ENCODE data around the gene GUCA1C.

DNA sequence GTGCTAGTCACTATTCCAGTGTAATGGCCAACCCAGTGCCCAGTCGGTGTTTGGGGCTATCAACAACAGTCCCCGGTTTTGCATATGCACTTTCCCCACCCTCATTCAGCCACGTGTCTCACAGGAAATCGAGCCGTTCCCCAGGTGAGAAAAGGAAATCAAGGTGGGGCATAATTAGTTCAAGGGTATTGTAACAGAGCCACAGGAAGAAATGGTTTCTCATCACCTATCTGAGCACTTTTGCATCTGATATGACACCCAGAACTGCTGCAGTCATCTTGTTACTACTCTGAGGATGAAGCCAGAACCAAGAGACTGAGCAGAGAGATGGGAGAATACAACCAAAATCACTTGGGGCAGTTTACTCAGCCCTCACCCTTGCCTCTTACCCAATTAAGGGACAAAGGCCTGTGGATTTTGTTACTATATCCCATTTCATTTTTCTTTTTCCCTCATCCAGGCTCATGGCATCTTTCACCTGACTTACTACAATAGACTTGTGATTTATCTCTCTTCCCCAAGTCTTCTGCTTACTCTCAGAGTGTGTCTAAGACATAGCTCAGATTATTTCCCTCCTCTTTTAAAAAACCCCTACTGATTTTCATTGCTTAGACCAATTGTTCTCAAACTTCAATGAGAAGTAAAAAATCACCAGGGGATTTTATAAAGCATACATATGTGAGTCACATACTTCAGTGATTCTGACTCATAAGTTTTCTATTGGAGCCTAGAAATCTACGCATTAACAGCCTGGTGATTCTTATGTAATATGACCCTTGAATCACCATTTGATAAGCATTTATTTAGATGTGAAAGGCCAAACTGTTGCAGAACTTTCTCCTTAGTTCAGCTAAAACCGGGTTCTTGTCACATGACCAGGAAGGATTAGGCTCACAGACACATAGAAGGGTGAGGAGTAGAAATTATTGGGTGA is 90.5 kb downstream of the GUCA1C start:
- TF ChIP-seq, protein P1, sequence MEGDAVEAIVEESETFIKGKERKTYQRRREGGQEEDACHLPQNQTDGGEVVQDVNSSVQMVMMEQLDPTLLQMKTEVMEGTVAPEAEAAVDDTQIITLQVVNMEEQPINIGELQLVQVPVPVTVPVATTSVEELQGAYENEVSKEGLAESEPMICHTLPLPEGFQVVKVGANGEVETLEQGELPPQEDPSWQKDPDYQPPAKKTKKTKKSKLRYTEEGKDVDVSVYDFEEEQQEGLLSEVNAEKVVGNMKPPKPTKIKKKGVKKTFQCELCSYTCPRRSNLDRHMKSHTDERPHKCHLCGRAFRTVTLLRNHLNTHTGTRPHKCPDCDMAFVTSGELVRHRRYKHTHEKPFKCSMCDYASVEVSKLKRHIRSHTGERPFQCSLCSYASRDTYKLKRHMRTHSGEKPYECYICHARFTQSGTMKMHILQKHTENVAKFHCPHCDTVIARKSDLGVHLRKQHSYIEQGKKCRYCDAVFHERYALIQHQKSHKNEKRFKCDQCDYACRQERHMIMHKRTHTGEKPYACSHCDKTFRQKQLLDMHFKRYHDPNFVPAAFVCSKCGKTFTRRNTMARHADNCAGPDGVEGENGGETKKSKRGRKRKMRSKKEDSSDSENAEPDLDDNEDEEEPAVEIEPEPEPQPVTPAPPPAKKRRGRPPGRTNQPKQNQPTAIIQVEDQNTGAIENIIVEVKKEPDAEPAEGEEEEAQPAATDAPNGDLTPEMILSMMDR (IDR thresholded peaks at IDR 0.05), result no peak
- no peak for TF ChIP-seq POLR2AphosphoS5 (IDR thresholded peaks at IDR 0.05)
